ENCODE measurements around the gene NKAIN1.

The NKAIN1 gene

DNA sequence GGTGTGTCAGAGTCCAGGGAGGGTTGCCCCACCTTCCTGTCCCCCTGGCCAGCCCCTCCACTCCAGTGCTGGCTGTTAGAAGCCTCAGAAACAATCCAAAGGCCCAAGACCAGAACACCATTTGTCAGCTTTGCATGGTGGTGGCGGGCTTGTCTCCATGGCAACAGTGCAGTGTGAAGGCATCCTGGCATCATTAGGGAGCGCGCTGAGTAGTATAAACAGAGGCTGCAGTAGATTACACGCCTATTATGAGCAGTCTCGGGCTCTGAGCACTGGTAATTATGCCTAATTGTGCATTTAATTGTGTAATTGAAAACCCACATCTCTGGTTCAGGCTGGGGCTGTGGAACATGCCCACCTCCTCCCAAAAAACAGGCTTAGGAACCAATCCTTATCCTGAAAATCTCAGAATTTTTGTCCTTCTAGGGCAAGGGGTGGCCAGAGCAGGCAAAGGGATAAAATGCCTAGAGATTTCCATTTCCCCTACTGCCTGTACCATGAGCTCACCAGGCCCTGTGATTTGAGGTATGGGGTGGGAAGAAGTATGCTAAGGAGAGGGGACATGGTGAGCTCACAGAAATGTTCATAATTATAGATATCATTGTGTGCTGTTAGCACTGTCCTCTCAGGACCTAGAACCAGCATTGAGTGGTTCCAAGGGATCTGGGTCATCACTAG lies 11.7 kb downstream of the NKAIN1 start:
- Histone ChIP-seq H3K9me3 (ENCODE audit: low read depth, low read length) (no peaks in the 10 kb centered on the region), H3K36me3 (ENCODE audit: insufficient read depth, low read length) (no peaks in the 10 kb centered on the region), H3K4me3 (no peak overlapping the region), H3K9ac (ENCODE audit: insufficient read length) (no peak overlapping the region), H3K27ac (no peak overlapping the region)
- DNase-seq (ENCODE audit: low read depth, low spot score): no peak
- TF ChIP-seq EZH2 (IDR thresholded peaks at IDR 0.05) (no peak), POLR2AphosphoS5 (IDR thresholded peaks at IDR 0.05; ENCODE audit: borderline replicate concordance, low read depth, low read length) (no peak), FOXP2 (optimal IDR thresholded peaks at IDR 0.05; ENCODE audit: control extremely low read depth, extremely low read length, insufficient read depth) (no peak)

- H3K27ac ChIP-seq: no peak overlapping the region
- no peak for TF ChIP-seq POLR2AphosphoS5 (IDR thresholded peaks at IDR 0.05; ENCODE audit: borderline replicate concordance, low read depth, low read length)
- TF ChIP-seq EZH2 (IDR thresholded peaks at IDR 0.05): no peak
- TF ChIP-seq FOXP2 (optimal IDR thresholded peaks at IDR 0.05; ENCODE audit: control extremely low read depth, extremely low read length, insufficient read depth): no peak
- no peaks in the 10 kb centered on the region for H3K36me3 ChIP-seq (ENCODE audit: insufficient read depth, low read length)
- H3K9me3 ChIP-seq (ENCODE audit: low read depth, low read length): no peaks in the 10 kb centered on the region
- no peak for DNase-seq (ENCODE audit: low read depth, low spot score)
- no peak overlapping the region for H3K9ac ChIP-seq (ENCODE audit: insufficient read length)
- H3K4me3 ChIP-seq: no peak overlapping the region
Measured at GRCh38 chr1:31224068-31224467, 15.6 kb downstream of the NKAIN1 start.

- TF ChIP-seq FOXP2 (optimal IDR thresholded peaks at IDR 0.05; ENCODE audit: control extremely low read depth, extremely low read length, insufficient read depth): no peak
- no peak for TF ChIP-seq POLR2AphosphoS5 (IDR thresholded peaks at IDR 0.05; ENCODE audit: borderline replicate concordance, low read depth, low read length)
- no peak for TF ChIP-seq EZH2 (IDR thresholded peaks at IDR 0.05)
- no peak overlapping the region for H3K27ac ChIP-seq
- H3K36me3 ChIP-seq (ENCODE audit: insufficient read depth, low read length): no peaks in the 10 kb centered on the region
- H3K9ac ChIP-seq (ENCODE audit: insufficient read length): no peak overlapping the region
- H3K4me3 ChIP-seq: no peak overlapping the region
- no peak for DNase-seq (ENCODE audit: low read depth, low spot score)
- no peaks in the 10 kb centered on the region for H3K9me3 ChIP-seq (ENCODE audit: low read depth, low read length)
Measured at GRCh38 chr1:31222176-31222575, 17.5 kb downstream of the NKAIN1 start.

GRCh38 chr1:31221072-31221471 lies 18.6 kb downstream of the NKAIN1 start:
- no peak overlapping the region for H3K4me3 ChIP-seq
- no peaks in the 10 kb centered on the region for H3K9me3 ChIP-seq (ENCODE audit: low read depth, low read length)
- no peak for TF ChIP-seq FOXP2 (optimal IDR thresholded peaks at IDR 0.05; ENCODE audit: control extremely low read depth, extremely low read length, insufficient read depth)
- no peak for TF ChIP-seq EZH2 (IDR thresholded peaks at IDR 0.05)
- no peak for TF ChIP-seq POLR2AphosphoS5 (IDR thresholded peaks at IDR 0.05; ENCODE audit: borderline replicate concordance, low read depth, low read length)
- H3K27ac ChIP-seq: no peak overlapping the region
- DNase-seq (ENCODE audit: low read depth, low spot score): no peak
- H3K9ac ChIP-seq (ENCODE audit: insufficient read length): no peak overlapping the region
- no peaks in the 10 kb centered on the region for H3K36me3 ChIP-seq (ENCODE audit: insufficient read depth, low read length)

GRCh38 chr1:31219489-31219888 lies 20.2 kb downstream of the NKAIN1 start:
- Histone ChIP-seq H3K9me3 (ENCODE audit: low read depth, low read length) (no peaks in the 10 kb centered on the region), H3K9ac (ENCODE audit: insufficient read length) (no peak overlapping the region), H3K36me3 (ENCODE audit: insufficient read depth, low read length) (no peaks in the 10 kb centered on the region), H3K4me3 (no peak overlapping the region), H3K27ac (no peak overlapping the region)
- TF ChIP-seq EZH2 (IDR thresholded peaks at IDR 0.05): no peak
- TF ChIP-seq FOXP2 (optimal IDR thresholded peaks at IDR 0.05; ENCODE audit: control extremely low read depth, extremely low read length, insufficient read depth): no peak
- TF ChIP-seq POLR2AphosphoS5 (IDR thresholded peaks at IDR 0.05; ENCODE audit: borderline replicate concordance, low read depth, low read length): no peak
- DNase-seq (ENCODE audit: low read depth, low spot score): no peak

DNA sequence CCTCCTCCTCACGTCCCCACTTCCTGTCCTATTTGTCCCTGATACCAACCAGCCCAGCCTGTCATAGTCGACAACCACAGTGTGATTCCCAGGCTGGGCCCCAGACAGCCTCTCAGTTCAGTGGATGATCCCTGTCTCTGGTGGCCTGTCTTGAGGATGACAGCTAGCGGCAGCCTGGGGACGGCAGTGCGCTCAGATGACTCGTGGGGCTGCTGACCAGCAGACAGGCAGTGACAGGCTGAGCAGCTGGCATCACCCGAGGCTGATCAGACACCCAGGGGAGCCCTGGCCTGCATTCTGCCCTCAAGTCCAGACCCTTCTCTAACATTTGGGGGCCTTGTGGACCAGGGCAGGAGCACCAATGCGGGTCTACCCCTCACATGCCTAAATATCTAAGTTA lies 21.0 kb downstream of the NKAIN1 start:
- DNase-seq (ENCODE audit: low read depth, low spot score): no peak
- no peak overlapping the region for H3K27ac ChIP-seq
- H3K9ac ChIP-seq (ENCODE audit: insufficient read length): no peak overlapping the region
- H3K4me3 ChIP-seq: no peak overlapping the region
- no peaks in the 10 kb centered on the region for H3K36me3 ChIP-seq (ENCODE audit: insufficient read depth, low read length)
- no peak for TF ChIP-seq EZH2 (IDR thresholded peaks at IDR 0.05)
- no peak for TF ChIP-seq FOXP2 (optimal IDR thresholded peaks at IDR 0.05; ENCODE audit: control extremely low read depth, extremely low read length, insufficient read depth)
- no peak for TF ChIP-seq POLR2AphosphoS5 (IDR thresholded peaks at IDR 0.05; ENCODE audit: borderline replicate concordance, low read depth, low read length)
- H3K9me3 ChIP-seq (ENCODE audit: low read depth, low read length): no peaks in the 10 kb centered on the region

DNA sequence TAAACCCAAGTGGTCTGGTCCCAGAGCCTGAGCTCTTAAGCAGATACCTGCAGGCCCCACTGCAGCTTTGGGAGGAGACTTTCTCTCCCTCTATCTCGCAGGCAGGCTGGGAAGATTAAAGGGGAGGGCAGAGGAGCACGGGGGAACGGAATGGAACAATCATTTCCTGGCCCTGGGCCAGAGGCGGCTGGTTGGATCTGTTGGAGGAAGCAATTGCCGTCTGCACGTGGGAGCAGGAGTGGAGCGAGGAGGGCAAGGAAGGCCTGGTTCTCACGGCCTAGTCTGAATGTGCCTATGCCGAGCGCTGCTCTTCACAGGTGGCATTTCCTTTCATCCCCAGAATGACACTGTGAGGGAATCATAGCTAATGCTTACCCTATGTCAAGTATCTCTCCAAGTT lies 23.7 kb downstream of the NKAIN1 start:
- TF ChIP-seq EZH2 (IDR thresholded peaks at IDR 0.05) (no peak), POLR2AphosphoS5 (IDR thresholded peaks at IDR 0.05; ENCODE audit: borderline replicate concordance, low read depth, low read length) (no peak), FOXP2 (optimal IDR thresholded peaks at IDR 0.05; ENCODE audit: control extremely low read depth, extremely low read length, insufficient read depth) (no peak)
- no peak for DNase-seq (ENCODE audit: low read depth, low spot score)
- Histone ChIP-seq H3K9ac (ENCODE audit: insufficient read length) (no peak overlapping the region), H3K9me3 (ENCODE audit: low read depth, low read length) (no peaks in the 10 kb centered on the region), H3K4me3 (no peak overlapping the region), H3K36me3 (ENCODE audit: insufficient read depth, low read length) (no peaks in the 10 kb centered on the region), H3K27ac (no peak overlapping the region)

GRCh38 chr1:31215065-31215570 lies 24.6 kb downstream of the NKAIN1 start:
- H3K9ac ChIP-seq (ENCODE audit: insufficient read length): no peak overlapping the region
- no peaks in the 10 kb centered on the region for H3K36me3 ChIP-seq (ENCODE audit: insufficient read depth, low read length)
- H3K27ac ChIP-seq: no peak overlapping the region
- no peak for DNase-seq (ENCODE audit: low read depth, low spot score)
- H3K4me3 ChIP-seq: no peak overlapping the region
- no peaks in the 10 kb centered on the region for H3K9me3 ChIP-seq (ENCODE audit: low read depth, low read length)
- TF ChIP-seq EZH2 (IDR thresholded peaks at IDR 0.05): no peak
- no peak for TF ChIP-seq POLR2AphosphoS5 (IDR thresholded peaks at IDR 0.05; ENCODE audit: borderline replicate concordance, low read depth, low read length)
- TF ChIP-seq FOXP2 (optimal IDR thresholded peaks at IDR 0.05; ENCODE audit: control extremely low read depth, extremely low read length, insufficient read depth): no peak

Measured in SK-N-MC (cell line).